ENCODE data around the gene RHOD. TPM values are rescaled to one million over a fixed set of nuclear protein-coding genes. Genes with fewer than 3 reads are reported as not detected.

Gene RHOD, protein sequence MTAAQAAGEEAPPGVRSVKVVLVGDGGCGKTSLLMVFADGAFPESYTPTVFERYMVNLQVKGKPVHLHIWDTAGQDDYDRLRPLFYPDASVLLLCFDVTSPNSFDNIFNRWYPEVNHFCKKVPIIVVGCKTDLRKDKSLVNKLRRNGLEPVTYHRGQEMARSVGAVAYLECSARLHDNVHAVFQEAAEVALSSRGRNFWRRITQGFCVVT
- total RNA-seq: under 1 TPM; 0.68 to 0.89 TPM

DNA sequence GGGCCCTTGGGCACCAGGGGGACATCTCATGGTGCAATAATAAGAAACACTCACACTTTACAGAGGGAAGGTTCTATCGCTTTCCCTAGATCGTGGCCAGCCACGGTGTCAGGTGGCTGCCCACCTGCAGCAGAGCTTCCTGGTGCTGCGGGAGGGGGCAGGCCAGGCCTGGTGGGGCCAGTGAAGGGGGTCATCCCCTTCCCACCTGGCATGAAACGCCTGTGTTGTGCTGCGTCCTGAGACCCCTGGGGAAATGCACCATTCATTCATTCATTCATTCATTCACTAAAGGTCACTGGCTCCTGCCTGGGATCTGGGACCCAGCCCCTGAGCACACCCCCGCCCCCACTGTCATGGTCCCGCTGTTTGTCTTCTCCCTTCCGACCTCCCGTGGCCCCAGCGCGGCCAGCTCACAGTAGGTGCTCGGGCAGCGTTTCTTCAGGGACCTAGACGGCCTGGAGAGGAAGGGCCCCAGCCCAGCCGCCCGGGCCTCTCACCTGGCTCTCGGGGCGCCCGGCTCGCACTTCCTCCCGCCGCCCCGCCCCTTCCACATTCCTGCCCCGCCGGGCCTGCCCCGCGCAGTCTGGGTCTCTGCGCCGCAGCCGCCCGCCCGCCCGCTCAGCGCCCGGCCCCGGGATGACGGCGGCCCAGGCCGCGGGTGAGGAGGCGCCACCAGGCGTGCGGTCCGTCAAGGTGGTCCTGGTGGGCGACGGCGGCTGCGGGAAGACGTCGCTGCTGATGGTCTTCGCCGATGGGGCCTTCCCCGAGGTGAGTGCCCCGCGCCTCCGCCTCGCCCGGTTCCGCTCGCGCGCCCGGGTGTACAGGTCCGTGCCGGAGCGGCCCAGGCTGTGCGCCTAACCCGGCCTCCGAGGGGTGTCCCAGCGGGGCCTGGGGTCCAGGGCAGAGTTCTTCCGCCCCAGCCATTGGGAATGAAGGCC lies at the start of gene RHOD:
TSS of gene RHOD (plus strand) at position 581 of the 938 bp plus-strand sequence. CDS start at position 637, 56 bp downstream.
- Mint-ChIP-seq H3K27ac (peak within 1 kb of the TSS in 1 of 2 donors; percentile 50), H3K36me3 (no peaks in the 10 kb centered on the region), H3K9me3 (no peaks in the 10 kb centered on the region)
- peak; percentile 64 to 86 for ATAC-seq
- DNase-seq (ENCODE audit: low spot score in 2 of 2): peak; percentile 35 to 64

GRCh38 chr11:67007126-67007525 lies 49.5 kb upstream of the RHOD start:
- Mint-ChIP-seq H3K9me3 (peaks cover 0 to 9% of the 10 kb centered on the region in 2 donors), H3K27ac (no peak overlapping the region), H3K36me3 (no peaks in the 10 kb centered on the region)
- ATAC-seq (no peak), DNase-seq (ENCODE audit: low spot score in 2 of 2) (no peak)

DNA sequence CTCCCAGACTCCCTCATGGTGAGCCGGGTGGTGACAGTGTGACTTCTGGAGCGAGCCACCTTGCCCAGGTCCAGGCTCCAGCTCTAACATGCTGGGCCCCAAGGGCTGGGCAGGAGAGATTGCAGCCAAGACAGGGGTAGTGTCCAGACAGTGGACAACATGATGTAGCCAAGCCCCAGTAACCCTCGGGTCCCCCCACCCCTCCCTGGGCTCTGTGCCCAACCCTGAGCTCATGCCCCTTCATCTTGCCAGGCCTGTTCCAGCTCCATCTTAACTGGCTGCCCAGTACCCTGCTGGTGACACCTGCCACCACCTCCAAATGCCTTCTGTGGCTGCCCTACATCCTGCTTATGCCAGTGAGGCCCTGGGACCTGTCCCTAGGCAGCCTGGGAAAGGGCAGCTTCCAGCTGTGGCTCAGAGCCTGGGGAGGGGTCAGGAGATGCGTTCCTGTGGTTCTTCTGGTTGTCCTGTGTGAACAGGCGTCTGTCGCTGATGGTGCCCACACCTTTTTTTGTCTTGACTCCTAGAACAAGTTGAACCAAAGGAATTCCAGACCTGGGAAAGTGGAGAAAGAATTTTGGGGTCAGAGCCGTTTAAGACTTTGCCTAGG lies 46.2 kb upstream of the RHOD start:
- Mint-ChIP-seq H3K9me3 (peaks cover 0 to 9% of the 10 kb centered on the region in 2 donors), H3K27ac (no peak overlapping the region), H3K36me3 (no peaks in the 10 kb centered on the region)
- DNase-seq (ENCODE audit: low spot score in 2 of 2) (no peak), ATAC-seq (no peak)

DNA sequence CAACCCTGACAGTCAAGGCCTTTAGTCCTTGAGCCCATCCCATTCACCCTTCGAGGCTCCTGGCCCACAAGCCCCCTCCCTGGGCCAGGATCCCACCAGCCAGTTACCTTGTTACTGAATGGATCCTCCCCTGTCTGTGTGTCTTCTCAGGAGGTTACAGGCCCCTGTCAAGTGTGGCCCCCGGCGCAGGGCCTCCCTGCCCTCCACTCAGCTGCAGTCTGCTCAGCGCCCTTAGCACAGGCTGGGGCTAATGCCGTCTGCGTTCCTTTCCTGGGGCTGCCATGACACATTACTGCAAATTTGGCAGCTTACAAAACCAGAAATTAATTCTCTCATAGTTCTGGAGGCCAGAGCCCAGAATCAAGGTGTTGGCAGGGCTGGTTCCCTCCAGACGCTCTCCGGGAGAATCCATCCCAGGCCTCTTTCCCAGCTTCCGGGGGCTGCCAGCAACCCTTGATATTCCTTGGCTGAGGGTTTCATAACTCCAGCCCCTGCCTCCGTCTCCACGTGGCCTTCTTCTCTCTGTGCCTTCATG lies 43.1 kb upstream of the RHOD start:
- Mint-ChIP-seq H3K36me3 (peaks cover 2 to 3% of the 10 kb centered on the region in 2 donors), H3K27ac (peak overlapping the region in 1 of 2 donors; percentile 94)
- no peak for DNase-seq (ENCODE audit: low spot score in 2 of 2)

GRCh38 chr11:67014343-67014742 lies 42.3 kb upstream of the RHOD start:
- peaks cover 0 to 4% of the 10 kb centered on the region in 2 donors for H3K9me3 Mint-ChIP-seq
- ATAC-seq (no peak), DNase-seq (ENCODE audit: low spot score in 2 of 2) (no peak)
- H3K27ac Mint-ChIP-seq: no peak overlapping the region
- H3K36me3 Mint-ChIP-seq: peaks cover 8% of the 10 kb centered on the region in 2 donors

More for the DNA sequence above, 43.1 kb upstream of the RHOD start:
- ATAC-seq: no peak
- H3K9me3 Mint-ChIP-seq: no peaks in the 10 kb centered on the region

- ATAC-seq (no peak), DNase-seq (ENCODE audit: low spot score in 2 of 2) (no peak)
- Mint-ChIP-seq H3K27ac (no peak overlapping the region), H3K9me3 (peaks cover 0 to 4% of the 10 kb centered on the region in 2 donors), H3K36me3 (peaks cover 8% of the 10 kb centered on the region in 2 donors)
These were observed 41.6 kb upstream of the RHOD start for GRCh38 chr11:67015048-67015447.

- Mint-ChIP-seq H3K27ac (no peak overlapping the region), H3K9me3 (peaks cover 0 to 4% of the 10 kb centered on the region in 2 donors), H3K36me3 (peaks cover 8% of the 10 kb centered on the region in 2 donors)
- DNase-seq (ENCODE audit: low spot score in 2 of 2) (no peak), ATAC-seq (no peak)
These were observed 40.1 kb upstream of the RHOD start for GRCh38 chr11:67016550-67016949.

- H3K27ac Mint-ChIP-seq: no peak overlapping the region
- DNase-seq (ENCODE audit: low spot score in 2 of 2) (no peak), ATAC-seq (peak; percentile 17 to 81)
- H3K9me3 Mint-ChIP-seq: peaks cover 0 to 4% of the 10 kb centered on the region in 2 donors
- H3K36me3 Mint-ChIP-seq: peaks cover 8% of the 10 kb centered on the region in 2 donors
These were observed 35.7 kb upstream of the RHOD start for GRCh38 chr11:67020949-67021348.

DNA sequence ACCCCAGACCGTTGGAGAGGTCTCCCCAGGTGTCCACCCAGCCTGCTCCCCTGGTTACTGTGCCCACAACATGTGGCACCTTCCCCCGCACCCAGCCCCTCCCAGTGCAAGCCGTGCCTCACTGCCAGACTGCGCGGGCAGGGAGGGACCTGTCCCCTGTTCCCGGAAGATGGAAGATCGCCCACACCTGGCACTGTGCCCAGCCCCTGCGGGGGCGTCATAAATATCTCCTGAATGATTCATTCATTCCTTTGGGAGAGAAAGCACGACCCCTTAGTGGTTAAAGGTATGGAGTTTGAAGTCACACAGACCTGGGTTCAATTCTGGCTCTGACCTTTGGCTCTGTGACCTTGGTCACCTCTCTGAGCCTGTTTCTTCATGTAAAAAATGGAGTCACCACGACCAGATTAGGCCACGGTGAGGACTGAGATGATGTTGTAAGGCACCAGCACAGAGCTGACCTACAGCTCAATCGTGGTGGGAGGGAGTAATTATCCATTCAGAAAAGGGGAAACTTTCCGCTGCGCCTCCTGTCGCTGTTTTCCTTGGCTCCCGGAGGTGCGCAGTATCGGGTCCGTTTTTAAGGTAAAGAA lies 34.2 kb upstream of the RHOD start:
- ATAC-seq: no peak
- Mint-ChIP-seq H3K27ac (no peak overlapping the region), H3K9me3 (peaks cover 0 to 4% of the 10 kb centered on the region in 2 donors), H3K36me3 (peaks cover 8% of the 10 kb centered on the region in 2 donors)
- DNase-seq (ENCODE audit: low spot score in 2 of 2): no peak

DNA sequence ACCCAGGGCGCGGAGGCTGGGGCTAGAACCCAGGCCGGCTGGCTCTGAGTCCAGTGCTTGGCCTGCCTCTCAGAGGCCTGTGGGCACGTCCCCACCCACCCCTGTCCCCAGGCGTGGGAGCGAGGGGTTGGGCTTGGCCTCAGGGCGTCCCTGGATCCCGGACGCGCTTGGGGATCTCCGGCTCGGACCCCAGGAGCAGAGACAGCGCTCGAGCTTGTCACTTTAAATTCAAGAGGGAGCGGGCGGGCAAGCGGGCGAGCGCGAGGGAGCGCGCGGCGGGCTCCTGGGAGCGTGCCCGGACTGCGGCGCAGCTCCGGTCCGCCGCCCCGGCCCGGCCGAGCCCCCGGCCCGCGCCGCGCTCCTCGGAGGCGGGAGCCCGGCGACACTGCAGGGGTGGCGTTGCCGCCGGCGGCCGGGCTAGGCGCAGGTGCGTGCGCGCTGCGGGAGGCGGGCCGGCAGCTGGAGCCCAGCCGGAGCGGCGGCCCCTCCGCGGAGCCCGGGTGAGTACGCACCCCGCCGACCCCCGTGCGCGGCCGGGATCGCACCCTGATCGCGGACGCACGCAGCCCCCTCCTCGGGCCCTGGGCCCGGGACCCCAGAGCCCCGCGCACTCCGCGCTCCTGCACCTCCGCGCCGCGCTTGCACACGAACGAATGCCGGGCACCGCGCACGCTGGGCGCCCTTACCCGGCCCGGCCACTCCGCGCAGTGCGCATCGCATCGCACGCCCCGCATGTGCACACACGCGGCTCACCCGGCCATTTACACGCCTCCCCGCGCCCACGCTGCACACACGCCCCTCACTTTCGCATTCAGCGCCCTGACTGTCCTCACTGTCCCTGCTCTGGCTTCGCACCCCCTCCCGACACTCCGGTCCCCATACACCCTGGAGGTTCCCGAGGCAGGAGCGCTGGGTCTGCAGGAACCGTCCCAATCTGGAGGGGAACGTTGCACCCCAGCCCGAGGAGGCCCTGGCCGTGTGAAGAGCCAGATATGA lies 33.4 kb upstream of the RHOD start, which contains the start of gene SYT12:
TSS of gene SYT12 (plus strand) at position 174 of the 996 bp plus-strand sequence. CDS start 7,011 bp downstream, outside the sequence.
- Mint-ChIP-seq H3K36me3 (peaks cover 8% of the 10 kb centered on the region in 2 donors), H3K27ac (no peak within 1 kb of the TSS), H3K9me3 (peaks cover 0 to 4% of the 10 kb centered on the region in 2 donors)
- ATAC-seq (peak in 1 of 2 donors; percentile 23), DNase-seq (ENCODE audit: low spot score in 2 of 2) (no peak)

- Mint-ChIP-seq H3K27ac (no peak overlapping the region), H3K9me3 (peaks cover 0 to under 1% of the 10 kb centered on the region in 2 donors), H3K36me3 (peaks cover 2% of the 10 kb centered on the region in 2 donors)
- DNase-seq (ENCODE audit: low spot score in 2 of 2) (no peak), ATAC-seq (no peak)
These were observed 32.7 kb upstream of the RHOD start for GRCh38 chr11:67023957-67024353.

DNA sequence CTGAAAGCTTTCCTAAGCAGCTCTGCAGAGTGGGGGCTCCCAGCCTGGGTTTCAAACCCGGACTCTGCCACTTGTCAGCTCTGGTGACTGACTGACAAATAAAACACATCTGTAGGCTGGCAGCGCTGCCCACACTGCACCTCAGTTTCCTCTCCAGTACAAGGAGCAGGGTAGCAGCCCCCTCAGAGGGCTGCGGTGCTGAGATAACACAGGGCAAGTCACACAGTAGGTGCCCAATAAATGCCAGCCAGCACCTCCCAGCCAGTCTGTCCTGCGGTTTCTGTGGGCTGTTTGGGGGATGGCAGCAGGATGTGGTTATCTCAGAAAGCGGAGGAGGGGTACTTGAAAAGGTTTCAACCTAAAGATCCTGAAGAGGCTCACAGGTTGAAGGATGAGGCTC lies 32.2 kb upstream of the RHOD start:
- ATAC-seq (peak; percentile 53 to 86), DNase-seq (ENCODE audit: low spot score in 2 of 2) (peak; percentile 36 to 65)
- no peak overlapping the region for H3K27ac Mint-ChIP-seq
- H3K36me3 Mint-ChIP-seq: no peaks in the 10 kb centered on the region
- no peaks in the 10 kb centered on the region for H3K9me3 Mint-ChIP-seq

DNA sequence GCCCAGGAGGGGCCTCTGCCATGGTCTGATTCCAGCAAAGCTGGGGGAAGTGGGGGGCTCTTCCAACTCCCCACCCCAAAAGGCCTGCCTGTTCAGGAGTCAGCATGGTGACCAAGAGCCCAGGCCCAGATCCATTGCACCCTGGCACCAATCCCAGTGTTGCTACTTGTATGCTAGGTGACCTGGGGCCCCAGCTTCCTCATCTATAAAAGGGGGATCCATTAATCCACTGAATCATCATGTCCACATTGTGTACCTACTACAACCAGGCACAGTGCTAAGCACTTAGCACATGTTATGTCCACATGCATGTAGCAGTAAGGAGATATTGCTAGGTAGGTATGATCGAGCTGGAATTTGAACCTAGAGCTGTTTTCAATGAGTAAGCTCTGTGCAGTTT lies 31.7 kb upstream of the RHOD start:
- Mint-ChIP-seq H3K27ac (no peak overlapping the region), H3K9me3 (no peaks in the 10 kb centered on the region), H3K36me3 (no peaks in the 10 kb centered on the region)
- no peak for ATAC-seq
- no peak for DNase-seq (ENCODE audit: low spot score in 2 of 2)

DNA sequence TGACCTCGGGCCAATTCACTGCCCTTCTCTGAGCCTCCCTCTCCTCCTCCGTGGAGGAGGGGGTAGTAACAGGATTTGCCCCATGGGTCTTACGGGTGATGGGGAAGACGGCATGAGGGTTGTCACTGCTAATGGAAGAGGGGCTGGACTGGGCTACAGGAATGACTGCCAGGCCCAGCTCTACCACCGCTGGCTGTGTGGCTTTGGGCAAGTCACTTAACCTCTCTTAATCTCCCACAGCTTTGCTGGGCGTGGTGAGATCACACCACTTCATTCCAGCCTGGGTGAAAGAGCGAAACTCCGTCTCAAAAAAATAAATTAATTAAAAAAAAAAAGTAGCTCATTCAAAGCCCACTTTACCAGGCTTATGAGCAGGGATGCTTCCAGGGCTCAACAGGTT lies 30.9 kb upstream of the RHOD start:
- no peak overlapping the region for H3K27ac Mint-ChIP-seq
- no peak for ATAC-seq

DNA sequence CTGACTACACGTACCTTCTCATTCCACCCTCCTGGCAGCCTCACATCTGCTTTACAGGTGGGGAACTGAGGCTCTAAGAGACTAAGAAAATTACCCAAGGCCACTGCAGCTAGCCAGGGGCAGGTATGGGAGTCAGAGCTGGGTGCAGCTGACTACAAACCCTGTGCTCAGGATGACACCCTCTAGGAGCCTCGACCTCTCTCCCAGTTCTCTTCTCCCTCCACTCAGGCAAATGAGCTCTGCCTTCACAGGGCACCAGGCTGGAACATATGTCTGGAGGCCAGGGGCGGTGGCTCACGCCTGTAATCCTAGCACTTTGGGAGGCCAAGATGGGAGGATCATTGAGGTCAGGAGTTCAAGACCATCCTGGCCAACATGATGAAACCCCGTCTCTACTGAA lies 29.7 kb upstream of the RHOD start:
- no peak for ATAC-seq
- DNase-seq (ENCODE audit: low spot score in 2 of 2): no peak
- no peaks in the 10 kb centered on the region for H3K9me3 Mint-ChIP-seq

More for the DNA sequence above, 30.9 kb upstream of the RHOD start:
- DNase-seq (ENCODE audit: low spot score in 2 of 2): no peak
- Mint-ChIP-seq H3K9me3 (no peaks in the 10 kb centered on the region), H3K36me3 (no peaks in the 10 kb centered on the region)

More for the DNA sequence above, 29.7 kb upstream of the RHOD start:
- Mint-ChIP-seq H3K27ac (no peak overlapping the region), H3K36me3 (no peaks in the 10 kb centered on the region)
